ENCODE data around the gene CFAP58.
A peak's percentile ranks its signal among the peaks of the same experiment; 100 is the strongest.

CFAP58 gene

GRCh38 chr10:104339469-104340110 is 14.0 kb upstream of the CFAP58 start:
- H3K9ac ChIP-seq (ENCODE audit: low read depth, low read length) = peak overlapping the region; percentile 92; the same call in 1 of the 2 replicates
- H3K9me3 ChIP-seq (ENCODE audit: insufficient read depth, low read depth, low read length) = no peaks in the 10 kb centered on the region
- H3K36me3 ChIP-seq (ENCODE audit: insufficient read depth, low read depth, low read length) = peaks cover 2% of the 10 kb centered on the region; the same call in 1 of the 2 replicates
- H3K27ac ChIP-seq (ENCODE audit: low read length) = no peak overlapping the region
- peaks cover 21% of the 10 kb centered on the region for H3K4me1 ChIP-seq (ENCODE audit: insufficient read depth, low read length)
- H3K27me3 ChIP-seq (ENCODE audit: insufficient read depth, low read length) = peaks cover 9% of the 10 kb centered on the region
- H3K4me3 ChIP-seq (ENCODE audit: low read length) = peak overlapping the region; percentile 95

DNA sequence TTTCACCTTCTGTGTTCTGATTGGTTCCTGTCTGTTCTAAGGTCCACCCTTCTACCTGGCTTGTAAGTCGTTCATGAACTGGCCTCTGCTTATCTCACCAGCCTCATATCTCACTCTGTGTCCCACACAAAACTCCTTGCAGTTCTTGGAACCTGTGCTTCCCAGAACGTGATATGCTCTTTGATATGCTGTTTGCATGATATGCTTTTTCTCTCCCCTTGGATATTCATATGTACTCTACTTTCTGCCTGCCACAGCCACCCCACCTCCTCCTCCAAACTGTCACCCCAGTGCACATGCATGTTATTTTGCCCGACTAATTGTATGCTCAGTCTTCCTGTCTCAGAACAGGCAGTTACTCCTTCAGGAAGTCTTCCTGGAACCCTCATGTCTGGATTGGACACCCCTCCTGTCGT is 13.5 kb upstream of the CFAP58 start:
- Histone ChIP-seq H3K27ac (ENCODE audit: low read length) (no peak overlapping the region), H3K27me3 (ENCODE audit: insufficient read depth, low read length) (peaks cover 9% of the 10 kb centered on the region), H3K9ac (ENCODE audit: low read depth, low read length) (no peak overlapping the region), H3K4me3 (ENCODE audit: low read length) (no peak overlapping the region), H3K9me3 (ENCODE audit: insufficient read depth, low read depth, low read length) (no peaks in the 10 kb centered on the region), H3K36me3 (ENCODE audit: insufficient read depth, low read depth, low read length) (no peaks in the 10 kb centered on the region), H3K4me1 (ENCODE audit: insufficient read depth, low read length) (peaks cover 18% of the 10 kb centered on the region)

DNA sequence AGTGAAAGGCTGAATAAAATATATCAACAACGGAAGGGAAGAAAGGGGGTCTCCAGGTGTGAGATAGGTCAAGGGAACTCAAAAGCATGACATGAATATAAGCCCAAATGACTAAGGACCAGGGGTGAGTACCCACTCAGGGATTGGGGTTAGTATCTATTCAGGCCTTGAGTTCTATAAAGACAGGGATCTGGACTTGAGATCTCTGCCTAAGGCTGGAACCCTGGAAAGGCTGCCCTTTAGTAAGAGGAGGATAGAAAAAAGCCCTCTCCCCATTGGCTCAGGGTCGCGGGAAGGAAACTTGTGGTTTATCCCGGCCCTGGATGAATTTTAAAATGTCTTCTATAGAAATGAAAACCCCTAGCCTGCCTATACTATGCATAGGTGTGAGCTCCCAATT is 13.0 kb upstream of the CFAP58 start:
- Histone ChIP-seq H3K9ac (ENCODE audit: low read depth, low read length) (no peak overlapping the region), H3K36me3 (ENCODE audit: insufficient read depth, low read depth, low read length) (no peaks in the 10 kb centered on the region), H3K27ac (ENCODE audit: low read length) (no peak overlapping the region), H3K27me3 (ENCODE audit: insufficient read depth, low read length) (peaks cover 9% of the 10 kb centered on the region), H3K9me3 (ENCODE audit: insufficient read depth, low read depth, low read length) (no peaks in the 10 kb centered on the region), H3K4me3 (ENCODE audit: low read length) (no peak overlapping the region), H3K4me1 (ENCODE audit: insufficient read depth, low read length) (peaks cover 17% of the 10 kb centered on the region)

- Histone ChIP-seq H3K9me3 (ENCODE audit: insufficient read depth, low read depth, low read length) (no peaks in the 10 kb centered on the region), H3K36me3 (ENCODE audit: insufficient read depth, low read depth, low read length) (no peaks in the 10 kb centered on the region), H3K4me1 (ENCODE audit: insufficient read depth, low read length) (peaks cover 12% of the 10 kb centered on the region), H3K9ac (ENCODE audit: low read depth, low read length) (no peak overlapping the region), H3K27ac (ENCODE audit: low read length) (no peak overlapping the region), H3K27me3 (ENCODE audit: insufficient read depth, low read length) (peaks cover 9% of the 10 kb centered on the region), H3K4me3 (ENCODE audit: low read length) (no peak overlapping the region)
Measured at GRCh38 chr10:104342941-104343411, 10.7 kb upstream of the CFAP58 start.

DNA sequence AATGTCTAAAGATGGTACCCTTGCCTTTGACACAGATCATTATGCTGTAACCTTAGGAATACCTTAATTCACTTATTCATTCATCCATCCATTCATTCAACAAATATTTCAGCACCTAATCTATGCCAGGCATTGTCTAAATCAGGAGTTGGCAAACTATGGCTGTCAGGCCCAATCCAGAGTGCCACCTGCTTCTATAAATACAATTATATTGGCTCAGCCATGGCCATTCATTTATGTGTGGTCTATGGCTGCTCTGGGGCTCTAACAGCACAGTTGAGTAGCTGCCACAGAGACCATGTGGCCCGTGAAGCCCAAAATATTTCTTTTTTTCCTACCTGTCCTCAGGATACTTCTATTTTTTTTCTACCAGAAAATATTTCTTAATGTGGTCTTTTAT is 9.4 kb upstream of the CFAP58 start:
- Histone ChIP-seq H3K4me1 (ENCODE audit: insufficient read depth, low read length) (peaks cover 12% of the 10 kb centered on the region), H3K27ac (ENCODE audit: low read length) (no peak overlapping the region), H3K9me3 (ENCODE audit: insufficient read depth, low read depth, low read length) (no peaks in the 10 kb centered on the region), H3K4me3 (ENCODE audit: low read length) (no peak overlapping the region), H3K36me3 (ENCODE audit: insufficient read depth, low read depth, low read length) (no peaks in the 10 kb centered on the region), H3K9ac (ENCODE audit: low read depth, low read length) (no peak overlapping the region), H3K27me3 (ENCODE audit: insufficient read depth, low read length) (peaks cover 5% of the 10 kb centered on the region)

GRCh38 chr10:104345515-104345914 is 8.1 kb upstream of the CFAP58 start:
- Histone ChIP-seq H3K36me3 (ENCODE audit: insufficient read depth, low read depth, low read length) (no peaks in the 10 kb centered on the region), H3K4me1 (ENCODE audit: insufficient read depth, low read length) (peaks cover 12% of the 10 kb centered on the region), H3K27ac (ENCODE audit: low read length) (no peak overlapping the region), H3K9ac (ENCODE audit: low read depth, low read length) (no peak overlapping the region), H3K27me3 (ENCODE audit: insufficient read depth, low read length) (no peaks in the 10 kb centered on the region), H3K9me3 (ENCODE audit: insufficient read depth, low read depth, low read length) (no peaks in the 10 kb centered on the region), H3K4me3 (ENCODE audit: low read length) (no peak overlapping the region)

- Histone ChIP-seq H3K27ac (ENCODE audit: low read length) (no peak overlapping the region), H3K36me3 (ENCODE audit: insufficient read depth, low read depth, low read length) (no peaks in the 10 kb centered on the region), H3K9ac (ENCODE audit: low read depth, low read length) (no peak overlapping the region), H3K9me3 (ENCODE audit: insufficient read depth, low read depth, low read length) (no peaks in the 10 kb centered on the region), H3K4me3 (ENCODE audit: low read length) (no peak overlapping the region), H3K4me1 (ENCODE audit: insufficient read depth, low read length) (peaks cover 12% of the 10 kb centered on the region), H3K27me3 (ENCODE audit: insufficient read depth, low read length) (no peaks in the 10 kb centered on the region)
Measured at GRCh38 chr10:104345941-104346340, 7.7 kb upstream of the CFAP58 start.

- no peaks in the 10 kb centered on the region for H3K27me3 ChIP-seq (ENCODE audit: insufficient read depth, low read length)
- H3K27ac ChIP-seq (ENCODE audit: low read length) = no peak overlapping the region
- H3K36me3 ChIP-seq (ENCODE audit: insufficient read depth, low read depth, low read length) = no peaks in the 10 kb centered on the region
- no peak overlapping the region for H3K9ac ChIP-seq (ENCODE audit: low read depth, low read length)
- H3K4me3 ChIP-seq (ENCODE audit: low read length) = no peak overlapping the region
- no peaks in the 10 kb centered on the region for H3K9me3 ChIP-seq (ENCODE audit: insufficient read depth, low read depth, low read length)
- H3K4me1 ChIP-seq (ENCODE audit: insufficient read depth, low read length) = peaks cover 12% of the 10 kb centered on the region
Measured at GRCh38 chr10:104347295-104348045, 6.2 kb upstream of the CFAP58 start.

- H3K4me3 ChIP-seq (ENCODE audit: low read length) = no peak overlapping the region
- no peak overlapping the region for H3K27ac ChIP-seq (ENCODE audit: low read length)
- peaks cover 6% of the 10 kb centered on the region; the same call in 1 of the 2 replicates for H3K27me3 ChIP-seq (ENCODE audit: insufficient read depth, low read length)
- no peaks in the 10 kb centered on the region for H3K9me3 ChIP-seq (ENCODE audit: insufficient read depth, low read depth, low read length)
- no peak overlapping the region for H3K9ac ChIP-seq (ENCODE audit: low read depth, low read length)
- peaks cover 8% of the 10 kb centered on the region for H3K4me1 ChIP-seq (ENCODE audit: insufficient read depth, low read length)
- no peaks in the 10 kb centered on the region for H3K36me3 ChIP-seq (ENCODE audit: insufficient read depth, low read depth, low read length)
Measured at GRCh38 chr10:104348601-104349000, 5.0 kb upstream of the CFAP58 start.

DNA sequence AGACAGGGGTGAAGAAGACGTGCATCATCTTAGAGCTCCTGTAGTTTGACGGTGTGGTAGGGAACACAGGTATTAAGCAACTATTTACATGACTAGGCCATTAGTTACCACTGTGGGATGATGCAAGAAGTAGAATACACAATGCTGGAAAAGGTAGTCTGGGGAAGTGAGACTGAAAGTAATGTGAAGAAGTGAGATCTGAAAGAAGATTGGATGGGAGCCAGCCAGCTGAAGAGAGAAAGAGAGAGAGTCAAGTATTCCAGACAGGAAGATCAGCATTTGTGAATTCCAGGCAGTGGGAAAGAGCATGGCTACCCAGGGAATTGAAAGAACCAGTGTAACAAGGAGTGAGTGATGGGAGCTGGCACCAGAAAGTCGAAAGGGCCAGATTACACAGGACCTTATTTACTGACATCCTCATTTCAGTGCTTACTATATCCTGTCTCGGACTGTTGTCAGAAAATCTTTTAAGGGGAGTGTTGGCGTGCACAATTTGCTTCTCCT is 4.0 kb upstream of the CFAP58 start:
- H3K9me3 ChIP-seq (ENCODE audit: insufficient read depth, low read depth, low read length) = no peaks in the 10 kb centered on the region
- peaks cover 17% of the 10 kb centered on the region for H3K27me3 ChIP-seq (ENCODE audit: insufficient read depth, low read length)
- no peaks in the 10 kb centered on the region for H3K36me3 ChIP-seq (ENCODE audit: insufficient read depth, low read depth, low read length)
- peaks cover 8% of the 10 kb centered on the region for H3K4me1 ChIP-seq (ENCODE audit: insufficient read depth, low read length)
- 0 out of 2 replicates have a peak overlapping the region, but pooled peaks have one; percentile 15 for H3K4me3 ChIP-seq (ENCODE audit: low read length)
- H3K27ac ChIP-seq (ENCODE audit: low read length) = no peak overlapping the region
- peak overlapping the region; percentile 12; the same call in 1 of the 2 replicates for H3K9ac ChIP-seq (ENCODE audit: low read depth, low read length)

DNA sequence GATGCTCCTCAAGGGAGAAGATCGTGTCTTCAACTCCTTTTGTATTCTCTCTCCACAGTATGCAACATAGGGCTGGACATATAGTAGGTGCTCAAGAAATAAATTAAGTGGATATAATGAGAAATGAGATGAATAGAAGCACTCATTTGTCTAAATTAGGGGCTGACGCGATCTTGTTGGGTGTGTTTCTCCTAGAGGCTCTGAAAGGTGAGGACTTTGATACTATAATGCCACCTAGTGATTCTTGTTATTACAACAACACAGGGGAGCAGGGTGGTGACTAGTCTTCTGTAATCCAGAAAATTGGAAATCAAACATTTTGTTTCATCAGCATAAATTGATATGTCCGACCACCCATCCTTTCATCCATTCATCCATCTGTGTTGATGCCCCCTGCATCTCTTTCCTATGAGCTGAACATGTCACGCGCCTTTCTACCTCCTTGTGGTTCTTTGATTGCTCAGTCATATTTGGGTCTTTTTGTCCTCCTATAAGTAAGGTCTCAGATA is 3.5 kb upstream of the CFAP58 start:
- Histone ChIP-seq H3K36me3 (ENCODE audit: insufficient read depth, low read depth, low read length) (no peaks in the 10 kb centered on the region), H3K9me3 (ENCODE audit: insufficient read depth, low read depth, low read length) (no peaks in the 10 kb centered on the region), H3K4me1 (ENCODE audit: insufficient read depth, low read length) (peaks cover 8% of the 10 kb centered on the region), H3K9ac (ENCODE audit: low read depth, low read length) (peak overlapping the region; percentile 12; the same call in 1 of the 2 replicates), H3K4me3 (ENCODE audit: low read length) (0 out of 2 replicates have a peak overlapping the region, but pooled peaks have one; percentile 15), H3K27ac (ENCODE audit: low read length) (no peak overlapping the region), H3K27me3 (ENCODE audit: insufficient read depth, low read length) (peaks cover 22% of the 10 kb centered on the region)

Data from iPS-20b (cell line).